ENCODE measurements around the gene EML6. TPM values are rescaled to one million over a fixed set of nuclear protein-coding genes. Genes with fewer than 3 reads are reported as not detected.

The EML6 gene
- total RNA-seq, 4 donors from 2014 or later: 5.9 to 11.0 (median 7.9) TPM

DNA sequence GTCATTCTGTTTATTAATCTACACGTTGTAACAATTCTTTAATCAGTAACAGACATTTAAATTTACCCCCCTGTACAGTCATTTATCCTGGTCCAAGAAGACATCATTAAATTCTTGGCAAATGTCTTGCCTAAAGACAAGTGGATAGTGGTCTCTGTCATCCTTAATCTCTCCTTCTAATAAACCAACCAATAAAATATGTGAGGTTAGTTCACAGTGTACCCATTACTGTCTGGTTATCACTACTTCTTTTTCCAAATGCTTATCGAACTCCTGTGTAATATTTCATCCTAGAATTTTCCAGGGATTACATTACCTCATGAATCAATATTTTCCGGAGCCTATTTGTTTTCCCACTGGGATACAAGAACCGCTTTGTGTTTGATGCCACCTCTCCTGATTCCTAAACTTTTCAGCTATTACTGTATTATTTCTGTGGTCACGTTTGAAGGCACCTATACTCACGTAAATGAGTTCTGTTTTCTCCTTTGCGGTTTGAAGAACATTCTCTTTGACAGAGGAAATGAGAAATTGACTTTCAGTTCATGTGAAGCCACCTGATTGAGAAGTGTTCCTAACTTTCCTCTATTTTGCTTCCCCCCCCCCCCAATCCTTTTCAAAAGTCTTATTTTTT is 195.3 kb downstream of the EML6 start:
- TF ChIP-seq, protein P1, sequence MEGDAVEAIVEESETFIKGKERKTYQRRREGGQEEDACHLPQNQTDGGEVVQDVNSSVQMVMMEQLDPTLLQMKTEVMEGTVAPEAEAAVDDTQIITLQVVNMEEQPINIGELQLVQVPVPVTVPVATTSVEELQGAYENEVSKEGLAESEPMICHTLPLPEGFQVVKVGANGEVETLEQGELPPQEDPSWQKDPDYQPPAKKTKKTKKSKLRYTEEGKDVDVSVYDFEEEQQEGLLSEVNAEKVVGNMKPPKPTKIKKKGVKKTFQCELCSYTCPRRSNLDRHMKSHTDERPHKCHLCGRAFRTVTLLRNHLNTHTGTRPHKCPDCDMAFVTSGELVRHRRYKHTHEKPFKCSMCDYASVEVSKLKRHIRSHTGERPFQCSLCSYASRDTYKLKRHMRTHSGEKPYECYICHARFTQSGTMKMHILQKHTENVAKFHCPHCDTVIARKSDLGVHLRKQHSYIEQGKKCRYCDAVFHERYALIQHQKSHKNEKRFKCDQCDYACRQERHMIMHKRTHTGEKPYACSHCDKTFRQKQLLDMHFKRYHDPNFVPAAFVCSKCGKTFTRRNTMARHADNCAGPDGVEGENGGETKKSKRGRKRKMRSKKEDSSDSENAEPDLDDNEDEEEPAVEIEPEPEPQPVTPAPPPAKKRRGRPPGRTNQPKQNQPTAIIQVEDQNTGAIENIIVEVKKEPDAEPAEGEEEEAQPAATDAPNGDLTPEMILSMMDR (IDR thresholded peaks at IDR 0.05): no peak
- TF ChIP-seq POLR2A (IDR thresholded peaks at IDR 0.05): no peak
- H3K9me3 ChIP-seq: no peaks in the 10 kb centered on the region
- H3K27me3 ChIP-seq: no peaks in the 10 kb centered on the region
- no peak for DNase-seq
- no peaks in the 10 kb centered on the region for H3K4me1 ChIP-seq
- no peak overlapping the region for H3K4me3 ChIP-seq
- H3K36me3 ChIP-seq: no peaks in the 10 kb centered on the region
- H3K27ac ChIP-seq: no peak overlapping the region

DNA sequence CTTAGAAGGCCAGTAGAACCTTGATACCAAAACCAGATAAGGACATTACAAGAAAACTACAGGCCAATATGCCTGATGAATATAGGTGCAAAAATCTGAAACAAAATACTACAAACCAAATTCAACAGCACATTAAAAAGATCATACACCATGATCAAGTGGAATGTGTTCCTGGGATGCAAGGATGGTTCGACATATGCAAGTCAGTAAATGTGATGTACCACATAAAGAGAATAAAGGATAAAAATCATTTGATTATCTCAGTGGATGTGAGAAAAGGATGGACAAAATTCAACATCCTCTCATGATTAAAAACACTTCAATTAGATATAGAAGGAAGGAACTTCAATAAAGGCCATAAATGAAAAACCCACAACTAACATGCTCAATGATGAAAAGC is 197.2 kb downstream of the EML6 start:
- Histone ChIP-seq H3K4me1 (no peaks in the 10 kb centered on the region), H3K27ac (no peak overlapping the region), H3K27me3 (no peaks in the 10 kb centered on the region), H3K4me3 (no peak overlapping the region), H3K9me3 (no peaks in the 10 kb centered on the region), H3K36me3 (no peaks in the 10 kb centered on the region)
- TF ChIP-seq POLR2A (IDR thresholded peaks at IDR 0.05): no peak
- TF ChIP-seq, protein P1 (IDR thresholded peaks at IDR 0.05): no peak
- DNase-seq: no peak

DNA sequence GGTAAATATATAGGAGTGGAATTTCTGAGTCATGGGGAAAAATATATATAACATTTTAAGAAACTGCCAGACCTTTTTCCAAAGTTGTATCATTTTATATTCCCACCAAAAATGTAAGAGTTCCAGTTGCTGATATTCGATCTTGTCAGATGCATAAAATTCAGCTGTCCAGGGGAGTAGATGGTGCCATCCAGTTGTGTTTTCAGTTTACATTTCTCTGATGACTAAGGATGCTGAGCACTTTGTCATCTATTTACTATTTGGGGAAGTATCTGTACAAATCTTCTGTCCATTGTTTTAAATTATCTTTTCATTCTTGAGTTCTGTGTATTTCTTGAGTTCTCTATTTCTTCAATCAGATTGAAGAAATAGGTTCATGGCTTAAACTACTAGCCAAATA is 200.7 kb downstream of the EML6 start:
- Histone ChIP-seq H3K9me3 (no peaks in the 10 kb centered on the region), H3K36me3 (no peaks in the 10 kb centered on the region), H3K27me3 (no peaks in the 10 kb centered on the region), H3K4me1 (no peaks in the 10 kb centered on the region), H3K4me3 (no peak overlapping the region), H3K27ac (no peak overlapping the region)
- no peak for TF ChIP-seq POLR2A (IDR thresholded peaks at IDR 0.05)
- TF ChIP-seq, protein P1 (IDR thresholded peaks at IDR 0.05): no peak
- no peak for DNase-seq

DNA sequence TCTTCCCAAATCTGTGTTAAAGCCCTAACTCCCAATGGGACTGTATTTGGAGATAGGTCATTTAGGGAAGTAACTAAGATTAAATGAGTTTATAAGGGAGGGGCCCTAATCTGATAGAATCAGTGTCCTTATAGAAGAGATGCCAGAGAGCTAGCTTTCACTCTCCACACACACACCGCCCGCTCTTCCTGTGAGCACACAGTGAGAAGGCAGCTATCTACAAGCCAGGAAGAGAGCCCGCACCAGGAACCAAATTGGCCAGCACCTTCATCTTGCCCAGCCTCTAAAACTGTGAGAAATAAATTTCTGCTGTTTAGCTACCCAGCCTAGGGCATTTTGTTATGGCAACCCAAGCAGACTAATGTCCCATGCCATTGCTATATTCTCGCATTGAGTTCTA is 201.6 kb downstream of the EML6 start:
- TF ChIP-seq POLR2A (IDR thresholded peaks at IDR 0.05): no peak
- TF ChIP-seq, protein P1 (IDR thresholded peaks at IDR 0.05): no peak
- no peaks in the 10 kb centered on the region for H3K9me3 ChIP-seq

DNA sequence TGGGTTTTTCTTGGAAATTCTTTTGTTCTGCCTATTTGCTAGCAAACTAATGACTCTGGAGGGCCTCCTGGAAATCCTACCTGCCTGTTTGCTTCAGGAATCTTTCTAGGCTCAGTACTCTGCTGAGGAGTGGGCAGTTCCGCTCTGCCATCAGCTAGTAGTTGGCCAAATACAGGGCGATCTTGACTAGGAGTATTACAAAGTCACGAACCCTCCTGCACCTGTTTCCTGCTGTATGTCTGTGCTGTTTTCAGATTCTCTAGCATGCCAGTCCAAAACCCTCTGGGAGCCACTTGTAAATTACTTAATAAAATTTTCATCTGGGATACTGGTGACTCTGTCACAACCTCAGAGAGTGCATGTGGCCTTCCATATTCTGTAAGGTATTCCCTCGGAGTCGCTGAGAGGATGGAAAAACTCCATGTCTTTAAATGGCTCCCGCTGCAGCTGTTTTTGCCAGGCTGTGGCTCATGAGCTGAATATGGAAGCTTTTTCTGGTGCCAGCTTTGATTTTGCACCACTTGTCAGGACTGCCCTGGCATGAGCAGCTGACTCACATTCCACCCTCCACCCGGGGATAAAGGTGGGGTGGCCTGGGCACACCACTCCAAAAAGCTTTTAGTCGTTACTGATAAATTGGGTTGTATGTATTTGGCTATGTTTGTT is 203.8 kb downstream of the EML6 start:
- DNase-seq: no peak
- H3K9me3 ChIP-seq: no peaks in the 10 kb centered on the region

More for the DNA sequence above, 201.6 kb downstream of the EML6 start:
- no peaks in the 10 kb centered on the region for H3K27me3 ChIP-seq
- no peak overlapping the region for H3K4me3 ChIP-seq
- H3K27ac ChIP-seq: no peak overlapping the region
- no peaks in the 10 kb centered on the region for H3K4me1 ChIP-seq
- no peak for DNase-seq
- H3K36me3 ChIP-seq: no peaks in the 10 kb centered on the region

DNA sequence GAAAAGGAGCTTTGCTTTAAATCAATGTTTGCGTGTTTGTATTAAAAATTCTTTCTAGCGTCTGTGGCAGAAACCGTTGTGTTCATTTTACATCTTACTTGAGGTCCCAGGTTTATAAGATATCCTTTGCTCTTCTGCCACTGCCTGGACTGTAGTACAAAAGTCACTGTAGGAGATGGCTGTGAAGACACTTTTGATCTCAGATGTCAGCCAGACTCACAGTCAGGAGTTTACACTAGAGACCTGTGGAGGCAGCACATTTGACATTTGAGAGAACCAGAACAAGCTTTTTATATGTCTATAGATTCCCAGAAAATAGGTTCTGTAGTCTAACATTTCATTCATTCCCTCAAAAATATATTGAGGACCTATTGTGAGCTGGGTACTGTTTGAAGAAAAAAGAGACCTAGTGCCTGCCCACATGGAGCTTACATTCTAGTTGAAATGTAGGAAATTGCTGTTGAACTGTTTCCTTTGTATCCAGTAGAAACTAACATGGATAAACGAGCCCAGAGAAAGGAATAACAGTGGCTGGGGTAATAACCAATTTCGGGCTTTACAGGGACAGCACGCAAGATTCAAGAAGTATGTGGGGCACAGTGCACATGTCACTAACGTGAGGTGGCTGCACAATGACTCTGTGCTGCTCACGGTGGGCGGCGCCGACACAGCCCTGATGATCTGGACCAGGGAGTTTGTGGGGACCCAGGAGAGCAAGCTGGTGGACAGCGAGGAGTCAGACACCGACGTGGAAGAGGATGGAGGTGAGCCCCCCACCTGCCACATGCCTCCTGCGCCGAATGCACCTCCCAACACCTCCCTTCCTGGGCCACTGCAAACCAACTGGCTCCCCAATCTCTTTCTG is 204.5 kb downstream of the EML6 start:
- DNase-seq: no peak
- Histone ChIP-seq H3K4me3 (no peak overlapping the region), H3K4me1 (no peaks in the 10 kb centered on the region), H3K27ac (no peak overlapping the region), H3K27me3 (no peaks in the 10 kb centered on the region), H3K9me3 (no peaks in the 10 kb centered on the region), H3K36me3 (no peaks in the 10 kb centered on the region)
- TF ChIP-seq, protein P1 (IDR thresholded peaks at IDR 0.05): no peak
- no peak for TF ChIP-seq POLR2A (IDR thresholded peaks at IDR 0.05)

More for the DNA sequence above, 203.8 kb downstream of the EML6 start:
- H3K27ac ChIP-seq: no peak overlapping the region
- H3K27me3 ChIP-seq: no peaks in the 10 kb centered on the region
- H3K4me1 ChIP-seq: no peaks in the 10 kb centered on the region
- TF ChIP-seq POLR2A (IDR thresholded peaks at IDR 0.05): no peak
- H3K4me3 ChIP-seq: no peak overlapping the region
- H3K36me3 ChIP-seq: no peaks in the 10 kb centered on the region

All from Peyer's patch (tissue), 4 donors.